HG02885 (cell line): ENCODE measurements around the gene SERPINB2.
"Not testable (repeated sequence)": the region's sequence is repeated elsewhere in the genome, so short reads cannot be mapped to it uniquely, and the experiment has no call there.

ENCODE experiments used
- ATAC-seq: cut with Tn5 transposase; IDR thresholded peaks from one replicate; pipeline ENCODE4 v1.9.1; 2021; ENCODE audit warnings: mild to moderate bottlenecking; ENCODE audit not compliant: unreplicated experiment, poor library complexity

SERPINB2 gene

GRCh38 chr18:63930773-63931354 lies 43.4 kb downstream of the SERPINB2 start:
- no peak for ATAC-seq

GRCh38 chr18:63936156-63936931 lies 48.8 kb downstream of the SERPINB2 start:
- ATAC-seq, result peak; percentile 98

GRCh38 chr18:63936932-63937393 lies 49.5 kb downstream of the SERPINB2 start:
- ATAC-seq, result no peak

- no peak for ATAC-seq
Measured at GRCh38 chr18:63940008-63940407, 52.5 kb downstream of the SERPINB2 start.

- ATAC-seq, result not testable (repeated sequence)
Measured at GRCh38 chr18:63940543-63941050, 53.1 kb downstream of the SERPINB2 start.

GRCh38 chr18:63947051-63947790 lies 59.7 kb downstream of the SERPINB2 start:
- ATAC-seq, result no peak

GRCh38 chr18:63949068-63949737 lies 61.7 kb downstream of the SERPINB2 start, which contains the start of gene HMSD:
TSS of gene HMSD (plus strand) at chr18:63949301. CDS start at chr18:63953456, 4,155 bp downstream.
- ATAC-seq, result peak; percentile 92

- peak; percentile 58 for ATAC-seq
Measured at GRCh38 chr18:63951302-63951705, 63.8 kb downstream of the SERPINB2 start.
